GM21528 (cell line): ENCODE measurements around the gene CYGB.
"Not testable (repeated sequence)": the region's sequence is repeated elsewhere in the genome, so short reads cannot be mapped to it uniquely, and the experiment has no call there.

Source experiments
- ATAC-seq: cut with Tn5 transposase; IDR thresholded peaks from one replicate; pipeline ENCODE4 v1.9.1; 2021; ENCODE audit warnings: mild to moderate bottlenecking, moderate library complexity; ENCODE audit not compliant: unreplicated experiment, low FRiP score

The CYGB gene

GRCh38 chr17:76539631-76540271 is 2.2 kb upstream of the CYGB start, which contains the start of gene PRCD:
Gene PRCD, plus strand, starts transcription at chr17:76540044. Its CDS starts 98 bp downstream, at chr17:76540142.
- ATAC-seq, result no peak

GRCh38 chr17:76538941-76539570 is 1.5 kb upstream of the CYGB start:
- ATAC-seq, result no peak

- no peak for ATAC-seq
Observed at GRCh38 chr17:76538281-76538931, 897 bp upstream of the CYGB start.

- ATAC-seq, result no peak
Observed at GRCh38 chr17:76537288-76537577, 276 bp downstream of the CYGB start.

- ATAC-seq, result no peak
Observed at GRCh38 chr17:76536511-76537287, 810 bp downstream of the CYGB start.

GRCh38 chr17:76535788-76536510 is 1.6 kb downstream of the CYGB start:
- ATAC-seq, result no peak

- ATAC-seq, result no peak
Observed at GRCh38 chr17:76534831-76535732, 2.4 kb downstream of the CYGB start.

- ATAC-seq, result not testable (repeated sequence)
Observed at GRCh38 chr17:76533640-76534359, 3.7 kb downstream of the CYGB start.

GRCh38 chr17:76532072-76532651 is 5.3 kb downstream of the CYGB start:
- no peak for ATAC-seq

GRCh38 chr17:76531486-76532038 is 5.9 kb downstream of the CYGB start:
- no peak for ATAC-seq

- no peak for ATAC-seq
Observed at GRCh38 chr17:76530811-76531485, 6.6 kb downstream of the CYGB start.

GRCh38 chr17:76530095-76530723 is 7.3 kb downstream of the CYGB start:
- ATAC-seq, result no peak

GRCh38 chr17:76529224-76530094 is 8.1 kb downstream of the CYGB start:
- no peak for ATAC-seq

GRCh38 chr17:76528528-76529223 is 8.8 kb downstream of the CYGB start:
- ATAC-seq, result no peak

GRCh38 chr17:76528156-76528527 is 9.4 kb downstream of the CYGB start:
- ATAC-seq, result no peak
